Sigmoid colon (tissue), 4 donors: Measurements from ENCODE around the gene STAG3.

Source experiments
- POLR2AphosphoS5 ChIP-seq, 4 donors: sonication (generic); formaldehyde crosslinking; IDR thresholded peaks; one replicate each; pipeline ENCODE4 v1.6.1; 2017; ENCODE audit warnings: antibody characterized with exemption in 4 of 4
- TF ChIP-seq, protein P1 (sequence below), 4 experiments: fragments of 450-650 bp in 3 of 4; fragments of 200-600 bp in 1 of 4; IDR thresholded peaks; one replicate each; pipeline ENCODE4 v1.5.1; 2016 to 2019; ENCODE audit warnings: antibody characterized with exemption in 4 of 4, mild to moderate bottlenecking in 3 of 4, moderate library complexity in 2 of 4

DNA sequence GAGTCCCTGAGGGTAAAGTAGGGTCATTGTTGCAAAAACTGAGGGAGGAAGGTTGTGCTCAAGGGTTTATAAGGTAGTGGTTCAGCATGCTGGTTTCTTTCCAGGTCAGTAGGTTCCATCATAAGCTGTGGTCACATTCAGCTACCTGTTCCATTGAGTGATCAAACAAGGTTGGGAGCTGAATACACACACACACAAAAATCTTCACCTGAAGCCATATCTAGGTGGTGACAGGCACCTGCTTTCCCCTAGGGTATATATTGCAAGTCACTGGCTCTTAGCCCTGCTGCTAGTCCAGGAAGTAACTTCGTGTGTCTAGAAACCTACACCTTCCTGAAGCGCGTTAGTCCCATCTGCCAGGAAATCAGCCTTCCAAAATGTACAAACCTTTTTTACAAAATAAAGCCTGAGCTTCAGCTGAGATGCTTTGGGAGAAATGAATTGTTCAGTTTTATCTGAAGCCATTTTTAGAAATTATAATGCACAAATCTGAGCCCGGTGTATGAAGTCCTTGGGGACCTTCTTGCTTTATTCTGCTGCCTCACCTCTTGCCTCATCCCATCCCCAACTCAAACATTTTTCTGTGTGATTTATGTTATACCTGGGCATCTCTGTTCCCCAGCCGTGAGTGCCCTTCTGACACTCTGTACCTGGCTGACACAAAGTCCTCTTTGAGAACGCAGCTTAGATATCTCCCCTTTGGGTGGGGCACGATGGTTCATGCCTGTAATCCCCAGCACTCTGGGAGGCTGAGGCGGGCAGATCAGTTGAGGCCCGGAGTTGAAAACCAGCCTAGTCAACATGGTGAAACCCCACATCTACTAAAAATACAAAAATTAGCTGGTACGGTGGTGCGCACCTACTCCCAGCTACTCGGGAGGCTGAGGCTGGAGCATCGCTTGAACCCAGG lies 39.6 kb upstream of the STAG3 start:
- TF ChIP-seq, protein P1, sequence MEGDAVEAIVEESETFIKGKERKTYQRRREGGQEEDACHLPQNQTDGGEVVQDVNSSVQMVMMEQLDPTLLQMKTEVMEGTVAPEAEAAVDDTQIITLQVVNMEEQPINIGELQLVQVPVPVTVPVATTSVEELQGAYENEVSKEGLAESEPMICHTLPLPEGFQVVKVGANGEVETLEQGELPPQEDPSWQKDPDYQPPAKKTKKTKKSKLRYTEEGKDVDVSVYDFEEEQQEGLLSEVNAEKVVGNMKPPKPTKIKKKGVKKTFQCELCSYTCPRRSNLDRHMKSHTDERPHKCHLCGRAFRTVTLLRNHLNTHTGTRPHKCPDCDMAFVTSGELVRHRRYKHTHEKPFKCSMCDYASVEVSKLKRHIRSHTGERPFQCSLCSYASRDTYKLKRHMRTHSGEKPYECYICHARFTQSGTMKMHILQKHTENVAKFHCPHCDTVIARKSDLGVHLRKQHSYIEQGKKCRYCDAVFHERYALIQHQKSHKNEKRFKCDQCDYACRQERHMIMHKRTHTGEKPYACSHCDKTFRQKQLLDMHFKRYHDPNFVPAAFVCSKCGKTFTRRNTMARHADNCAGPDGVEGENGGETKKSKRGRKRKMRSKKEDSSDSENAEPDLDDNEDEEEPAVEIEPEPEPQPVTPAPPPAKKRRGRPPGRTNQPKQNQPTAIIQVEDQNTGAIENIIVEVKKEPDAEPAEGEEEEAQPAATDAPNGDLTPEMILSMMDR (IDR thresholded peaks at IDR 0.05), result no peak
- no peak for TF ChIP-seq POLR2AphosphoS5 (IDR thresholded peaks at IDR 0.05)
